Gastroesophageal sphincter (tissue), 4 donors: ENCODE measurements around the gene CDH13. TPM values are rescaled to one million over a fixed set of nuclear protein-coding genes. Genes with fewer than 3 reads are reported as not detected.
A peak's percentile ranks its signal among the peaks of the same experiment; 100 is the strongest.

ENCODE experiments used
- ATAC-seq: fragments of 150-250 bp; one replicate; pipeline ENCODE4 v1.9.1; 2016; ENCODE audit warnings: mild to moderate bottlenecking, moderate library complexity
- H3K27ac ChIP-seq, 4 donors: fragments of 200-600 bp; sonication (generic) in 3 of 4; 1 replicate in 3 of 4; 2 replicates in 1 of 4; pipeline ENCODE4 v1.5.1; 2016 to 2019
- H3K27me3 ChIP-seq: fragments of 200-600 bp; sonication (generic); one replicate; pipeline ENCODE4 v1.5.1; 2019
- H3K36me3 ChIP-seq, 2 donors: fragments of 200-600 bp; sonication (generic); one replicate each; pipeline ENCODE4 v1.5.1; 2019; ENCODE audit warnings: control low read depth in 1 of 2
- H3K4me1 ChIP-seq, 3 donors: fragments of 200-600 bp; sonication (generic); 1 replicate in 2 of 3; 2 replicates in 1 of 3; pipeline ENCODE4 v1.5.1; 2016 to 2019; ENCODE audit warnings: control low read depth in 2 of 3
- H3K4me3 ChIP-seq, 2 donors: fragments of 200-600 bp; sonication (generic); one replicate each; pipeline ENCODE4 v1.5.1; 2019; ENCODE audit warnings: mild to moderate bottlenecking in 1 of 2, moderate library complexity in 1 of 2
- H3K9me3 ChIP-seq, 3 donors: fragments of 200-600 bp; sonication (generic); one replicate each; pipeline ENCODE4 v1.5.1; 2017 to 2019; ENCODE audit warnings: control low read depth in 2 of 3
- EP300 ChIP-seq: sonication (generic); formaldehyde crosslinking; IDR thresholded peaks from one replicate; pipeline ENCODE4 v1.6.1; 2017; ENCODE audit warnings: antibody characterized with exemption, mild to moderate bottlenecking
- POLR2A ChIP-seq, 2 donors: fragments of 450-650 bp; IDR thresholded peaks; one replicate each; pipeline ENCODE4 v1.6.1; 2017; ENCODE audit warnings: antibody characterized with exemption in 2 of 2, mild to moderate bottlenecking in 2 of 2, moderate library complexity in 1 of 2
- POLR2AphosphoS5 ChIP-seq: sonication (generic); formaldehyde crosslinking; IDR thresholded peaks from one replicate; pipeline ENCODE4 v1.6.1; 2017; ENCODE audit warnings: antibody characterized with exemption
- WGBS, 2 donors: methylation state at CpG; one replicate each; pipeline ENCODE4 v1.1.5; 2018; ENCODE audit warnings: low coverage in 1 of 2; 5-methylcytosine and 5-hydroxymethylcytosine counted together
- total RNA-seq, 4 donors: library from RNA; depleted of rRNA; stranded (reverse); fragments of >200 nt; gene quantifications; one replicate each; pipeline ENCODE4 v1.1.0, GENCODE V29; 2016
- TF ChIP-seq, protein P1 (sequence below), 4 experiments: fragments of 200-600 bp in 2 of 4; fragments of 450-650 bp in 2 of 4; sonication (generic) in 1 of 4; IDR thresholded peaks; one replicate each; pipeline ENCODE4 v1.5.1; 2017 to 2019; ENCODE audit warnings: antibody characterized with exemption in 4 of 4, mild to moderate bottlenecking in 2 of 4, moderate library complexity in 2 of 4

CDH13 gene
- total RNA-seq, 4 donors from 2014 or later: 4.2 to 22.3 (median 11.4) TPM

DNA sequence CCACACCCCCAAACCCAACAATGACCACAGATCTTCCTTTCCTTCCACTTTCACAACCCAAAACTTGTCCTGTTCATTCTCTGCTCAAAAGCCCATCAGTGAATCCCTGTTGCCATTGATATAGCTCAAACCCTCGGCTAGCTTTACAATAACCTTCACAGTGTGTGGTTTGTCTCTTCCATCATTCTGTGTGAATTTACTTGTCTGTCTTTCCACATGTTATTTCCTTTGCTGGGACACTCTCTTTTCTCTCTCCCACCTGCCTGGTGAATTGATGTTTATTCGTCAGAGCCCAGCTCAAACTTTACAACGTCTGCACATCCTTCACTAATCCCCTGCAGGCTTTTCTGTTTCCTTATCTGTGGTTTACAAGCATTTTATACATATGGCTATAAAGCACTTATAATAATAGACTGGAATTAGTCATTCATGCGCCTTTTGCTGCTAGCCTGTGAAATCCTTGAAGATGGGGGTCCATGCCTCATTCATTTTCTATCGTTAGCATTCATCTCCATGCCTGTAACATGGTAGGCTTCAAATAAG is 114.4 kb downstream of the CDH13 start:
- Histone ChIP-seq H3K27ac (no peak overlapping the region), H3K4me3 (no peak overlapping the region), H3K9me3 (no peaks in the 10 kb centered on the region), H3K27me3 (peaks cover 3% of the 10 kb centered on the region), H3K36me3 (no peaks in the 10 kb centered on the region), H3K4me1 (peaks cover 0 to 3% (median 0%) of the 10 kb centered on the region in 3 donors)
- TF ChIP-seq EP300 (no peak), POLR2A (IDR thresholded peaks at IDR 0.05) (no peak), POLR2AphosphoS5 (no peak)
- TF ChIP-seq, protein P1, sequence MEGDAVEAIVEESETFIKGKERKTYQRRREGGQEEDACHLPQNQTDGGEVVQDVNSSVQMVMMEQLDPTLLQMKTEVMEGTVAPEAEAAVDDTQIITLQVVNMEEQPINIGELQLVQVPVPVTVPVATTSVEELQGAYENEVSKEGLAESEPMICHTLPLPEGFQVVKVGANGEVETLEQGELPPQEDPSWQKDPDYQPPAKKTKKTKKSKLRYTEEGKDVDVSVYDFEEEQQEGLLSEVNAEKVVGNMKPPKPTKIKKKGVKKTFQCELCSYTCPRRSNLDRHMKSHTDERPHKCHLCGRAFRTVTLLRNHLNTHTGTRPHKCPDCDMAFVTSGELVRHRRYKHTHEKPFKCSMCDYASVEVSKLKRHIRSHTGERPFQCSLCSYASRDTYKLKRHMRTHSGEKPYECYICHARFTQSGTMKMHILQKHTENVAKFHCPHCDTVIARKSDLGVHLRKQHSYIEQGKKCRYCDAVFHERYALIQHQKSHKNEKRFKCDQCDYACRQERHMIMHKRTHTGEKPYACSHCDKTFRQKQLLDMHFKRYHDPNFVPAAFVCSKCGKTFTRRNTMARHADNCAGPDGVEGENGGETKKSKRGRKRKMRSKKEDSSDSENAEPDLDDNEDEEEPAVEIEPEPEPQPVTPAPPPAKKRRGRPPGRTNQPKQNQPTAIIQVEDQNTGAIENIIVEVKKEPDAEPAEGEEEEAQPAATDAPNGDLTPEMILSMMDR (IDR thresholded peaks at IDR 0.05): no peak
- 69 to 75% methylated on average over 4 to 5 of the region's 5 CpGs for WGBS, 2 donors
- ATAC-seq: no peak

- no peaks in the 10 kb centered on the region for H3K9me3 ChIP-seq
- H3K4me1 ChIP-seq: no peaks in the 10 kb centered on the region
- no peak overlapping the region for H3K4me3 ChIP-seq
- ATAC-seq: no peak
- no peak overlapping the region for H3K27ac ChIP-seq
- 74 to 90% methylated on average over 6 to 7 of the region's 7 CpGs for whole genome bisulfite sequencing, 2 donors
- TF ChIP-seq POLR2A (IDR thresholded peaks at IDR 0.05) (no peak), POLR2AphosphoS5 (no peak), EP300 (no peak)
- TF ChIP-seq, protein P1 (IDR thresholded peaks at IDR 0.05): no peak
- H3K27me3 ChIP-seq: peaks cover 3% of the 10 kb centered on the region
- no peaks in the 10 kb centered on the region for H3K36me3 ChIP-seq
These were observed 118.2 kb downstream of the CDH13 start for GRCh38 chr16:82744958-82745357.

- ATAC-seq: no peak
- TF ChIP-seq, protein P1 (IDR thresholded peaks at IDR 0.05): peak in 1 of 4 experiments; percentile 15
- no peak for TF ChIP-seq POLR2AphosphoS5
- H3K4me3 ChIP-seq: no peak overlapping the region
- H3K27me3 ChIP-seq: peaks cover 3% of the 10 kb centered on the region
- no peaks in the 10 kb centered on the region for H3K9me3 ChIP-seq
- WGBS, 2 donors: 33 to 46% methylated on average over 2 to 5 of the region's 5 CpGs
- no peaks in the 10 kb centered on the region for H3K4me1 ChIP-seq
- H3K27ac ChIP-seq: no peak overlapping the region
- H3K36me3 ChIP-seq: no peaks in the 10 kb centered on the region
These were observed 121.3 kb downstream of the CDH13 start for GRCh38 chr16:82748026-82748425.

GRCh38 chr16:82750068-82750467 is 123.3 kb downstream of the CDH13 start:
- no peak for ATAC-seq
- no peaks in the 10 kb centered on the region for H3K27me3 ChIP-seq
- H3K4me1 ChIP-seq: no peaks in the 10 kb centered on the region
- H3K27ac ChIP-seq: no peak overlapping the region
- no peaks in the 10 kb centered on the region for H3K9me3 ChIP-seq
- H3K4me3 ChIP-seq: no peak overlapping the region
- TF ChIP-seq EP300 (no peak), POLR2AphosphoS5 (no peak), POLR2A (IDR thresholded peaks at IDR 0.05) (no peak)
- TF ChIP-seq, protein P1 (IDR thresholded peaks at IDR 0.05): no peak
- WGBS, 2 donors: 80 to 90% methylated on average over 3 of the region's 3 CpGs
- no peaks in the 10 kb centered on the region for H3K36me3 ChIP-seq

- Histone ChIP-seq H3K27me3 (no peaks in the 10 kb centered on the region), H3K4me3 (no peak overlapping the region), H3K27ac (no peak overlapping the region), H3K4me1 (no peaks in the 10 kb centered on the region), H3K36me3 (no peaks in the 10 kb centered on the region), H3K9me3 (no peaks in the 10 kb centered on the region)
- no peak for ATAC-seq
- TF ChIP-seq EP300 (no peak), POLR2AphosphoS5 (no peak), POLR2A (IDR thresholded peaks at IDR 0.05) (no peak)
- TF ChIP-seq, protein P1 (IDR thresholded peaks at IDR 0.05): no peak
- WGBS, 2 donors: 84% methylated on average over 2 of the region's 2 CpGs; no CpG with 5 or more reads in 1 of the 2 donors
These were observed 124.3 kb downstream of the CDH13 start for GRCh38 chr16:82751020-82751419.
